GM18526 (cell line): ENCODE data around the gene MORN1.

Experiments
- POLR2A ChIP-seq: IDR thresholded peaks from 3 replicates; pipeline ENCODE4 v1.6.1; 2011; ENCODE audit not compliant: insufficient read length; ENCODE audit errors: extremely low read depth

MORN1 gene

GRCh38 chr1:2311184-2312032 is 79.9 kb downstream of the MORN1 start:
- no peak for TF ChIP-seq POLR2A

- no peak for TF ChIP-seq POLR2A
These were observed 80.8 kb downstream of the MORN1 start for GRCh38 chr1:2310332-2311183.

- no peak for TF ChIP-seq POLR2A
These were observed 82.5 kb downstream of the MORN1 start for GRCh38 chr1:2308844-2309243.

GRCh38 chr1:2307972-2308371 is 83.4 kb downstream of the MORN1 start:
- no peak for TF ChIP-seq POLR2A

- TF ChIP-seq POLR2A: no peak
These were observed 84.2 kb downstream of the MORN1 start for GRCh38 chr1:2307064-2307605.

- TF ChIP-seq POLR2A: no peak
These were observed 85.0 kb downstream of the MORN1 start for GRCh38 chr1:2306151-2306978.

GRCh38 chr1:2304921-2305681 is 86.3 kb downstream of the MORN1 start:
- TF ChIP-seq POLR2A: no peak

GRCh38 chr1:2304282-2304681 is 87.1 kb downstream of the MORN1 start:
- TF ChIP-seq POLR2A: no peak

GRCh38 chr1:2303781-2304180 is 87.6 kb downstream of the MORN1 start:
- TF ChIP-seq POLR2A: no peak

GRCh38 chr1:2303016-2303775 is 88.2 kb downstream of the MORN1 start:
- TF ChIP-seq POLR2A: no peak

- no peak for TF ChIP-seq POLR2A
These were observed 88.9 kb downstream of the MORN1 start for GRCh38 chr1:2302292-2302925.

GRCh38 chr1:2301607-2302291 is 89.6 kb downstream of the MORN1 start:
- TF ChIP-seq POLR2A: no peak
